GM13976 (cell line): ENCODE data around the gene ITGB5.
"Not testable (repeated sequence)": the region's sequence is repeated elsewhere in the genome, so short reads cannot be mapped to it uniquely, and the experiment has no call there.

Experiments
- DNase-seq: peaks from one replicate; pipeline ENCODE4 v3.0.0; 2012; ENCODE audit warnings: low spot score
- CTCF ChIP-seq: IDR thresholded peaks from 2 replicates; pipeline ENCODE4 v1.5.1; 2012; ENCODE audit warnings: borderline replicate concordance, mild to moderate bottlenecking; ENCODE audit not compliant: insufficient read depth; ENCODE audit errors: extremely low read depth, missing control alignments, control extremely low read depth
- in situ Hi-C: fragments of 300-500 bp; cut with MboI; formaldehyde crosslinking; loops from one replicate; pipeline ENCODE4 v1.12.0; 2022; ENCODE audit warnings: low sequenced_read_pairs, mixed read lengths, inconsistent platforms; ENCODE audit not compliant: unreplicated experiment

The ITGB5 gene

DNA sequence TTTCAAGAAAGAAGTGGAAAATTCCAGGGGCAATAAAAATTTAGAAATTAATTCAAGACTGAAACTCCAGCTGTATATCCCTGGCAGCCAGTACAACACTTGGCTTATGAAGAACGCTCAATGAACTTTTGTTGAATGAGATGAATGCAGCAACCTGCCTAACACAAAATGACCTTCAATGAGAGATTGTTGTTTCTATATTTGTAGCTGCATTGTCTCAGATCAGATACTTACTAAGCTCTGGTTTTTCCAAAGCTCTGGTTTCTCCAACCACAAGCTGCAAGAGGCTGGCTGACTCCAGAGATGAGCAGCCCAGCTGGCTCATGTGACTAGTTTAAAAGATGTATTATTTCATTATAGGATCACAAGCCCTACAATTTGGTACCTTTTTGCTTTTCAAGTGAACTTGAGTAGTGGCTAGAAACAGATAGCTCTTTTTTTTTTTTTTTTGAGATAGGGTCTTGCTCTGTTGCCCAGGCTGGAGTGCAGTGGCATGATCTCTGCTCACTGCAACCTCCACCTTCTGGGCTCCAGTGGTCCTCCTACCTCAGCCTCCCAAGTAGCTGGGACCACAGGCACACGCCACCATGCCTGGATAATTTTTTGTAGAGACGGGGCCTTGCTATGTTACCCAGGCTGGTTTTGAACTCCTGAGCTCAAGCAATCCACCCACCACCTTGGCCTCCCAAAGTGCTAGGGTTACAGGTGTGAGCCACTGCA lies 99.5 kb downstream of the ITGB5 start:
- no peak for DNase-seq
- in situ Hi-C loops = no loop called here

DNA sequence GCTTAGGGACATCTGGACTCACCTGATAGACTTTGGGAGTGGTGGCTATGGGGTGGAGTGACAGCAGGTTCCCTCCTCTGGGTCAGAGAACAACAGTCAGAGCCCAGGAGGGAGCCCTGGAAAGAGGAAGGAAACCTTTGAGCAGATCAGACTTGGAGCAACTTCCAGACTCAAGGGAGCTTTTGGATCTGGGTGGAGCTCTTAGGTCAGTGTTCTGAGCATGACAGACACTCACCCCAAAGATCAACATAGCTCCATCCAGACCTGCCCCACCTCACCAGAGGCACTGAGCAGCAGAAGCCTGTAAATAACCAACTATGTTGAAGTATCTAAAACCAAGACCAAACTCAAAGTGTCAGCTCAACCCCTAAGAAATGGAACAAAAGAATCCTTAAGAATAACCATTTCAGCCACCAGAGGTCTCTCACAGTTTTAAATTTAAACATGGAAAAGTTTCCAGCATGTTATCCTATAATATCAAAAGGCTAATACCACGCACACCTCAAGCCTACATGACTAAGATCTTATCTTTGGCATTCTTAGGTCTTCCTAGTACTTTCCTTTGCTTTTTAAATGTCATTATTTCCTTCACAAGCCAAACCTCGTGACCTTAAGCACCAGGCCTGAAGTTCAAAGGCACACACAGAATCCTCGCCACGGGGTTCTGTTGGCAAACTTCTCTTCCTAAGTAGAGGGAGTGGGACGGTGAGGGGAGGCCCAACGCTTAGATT lies 100.5 kb downstream of the ITGB5 start:
- in situ Hi-C loops = no loop called here
- DNase-seq = no peak

More for the DNA sequence above, 99.5 kb downstream of the ITGB5 start:
- TF ChIP-seq CTCF = no peak

GRCh38 chr3:124785973-124786372 lies 101.2 kb downstream of the ITGB5 start:
- DNase-seq = no peak
- TF ChIP-seq CTCF = no peak
- in situ Hi-C loops = no loop called here

More for the DNA sequence above, 100.5 kb downstream of the ITGB5 start:
- no peak for TF ChIP-seq CTCF

- no peak for DNase-seq
- no peak for TF ChIP-seq CTCF
- in situ Hi-C loops = no loop called here
Observed at GRCh38 chr3:124784686-124785382, 102.3 kb downstream of the ITGB5 start.

GRCh38 chr3:124783696-124784095 lies 103.5 kb downstream of the ITGB5 start:
- in situ Hi-C loops = no loop called here
- TF ChIP-seq CTCF = no peak
- no peak for DNase-seq

- DNase-seq, in situ Hi-C loops: not testable (repeated sequence)
Observed at GRCh38 chr3:124782377-124782712, 104.8 kb downstream of the ITGB5 start.
